Panc1 (cell line): ENCODE measurements around the gene MACC1. TPM values are rescaled to one million over a fixed set of nuclear protein-coding genes. Genes with fewer than 3 reads are reported as not detected.

Source experiments
- ATAC-seq: fragments of 200-7000 bp; cut with Tn5 transposase; 2 replicates; pipeline ENCODE4 v1.9.1; 2020; ENCODE audit warnings: mild to moderate bottlenecking, moderate library complexity
- BruUV-seq: library from RNA; stranded (reverse); fragments of 400-500 nt; replicated peaks from 2 replicates; lab custom pipeline; 2021; lab: Mats Ljungman, UMichigan
- CTCF ChIA-PET: fragments of 300-600 bp; sonication (Branson Sonifier 250); formaldehyde crosslinking; loops from one replicate; lab custom pipeline; 2022; ENCODE audit warnings: antibody characterized with exemption; lab: Charles Lee
- POLR2A ChIA-PET: fragments of 300-600 bp; sonication (Branson Sonifier 250); formaldehyde crosslinking; loops from one replicate; lab custom pipeline; 2022; ENCODE audit warnings: antibody characterized with exemption; lab: Charles Lee
- DNase-seq: peaks from one replicate; pipeline ENCODE4 v3.0.0-alpha.2; 2010; ENCODE audit warnings: low read depth, low spot score
- H3K27ac ChIP-seq: 2 replicates; pipeline ENCODE4 v1.5.1; 2011; ENCODE audit warnings: mild to moderate bottlenecking, low read length, inconsistent platforms
- H3K27me3 ChIP-seq: fragments of 200-500 bp; sonication (Bioruptor generic); 2 replicates; pipeline ENCODE4 v1.6.0; 2014; ENCODE audit warnings: low read length, inconsistent platforms; ENCODE audit not compliant: control insufficient read depth, insufficient read depth
- H3K36me3 ChIP-seq: fragments of 200-500 bp; sonication (Bioruptor generic); 2 replicates; pipeline ENCODE4 v1.5.1; 2014; ENCODE audit warnings: inconsistent platforms, mild to moderate bottlenecking, low read length, moderate library complexity; ENCODE audit not compliant: control insufficient read depth, insufficient read depth
- H3K4me1 ChIP-seq: 2 replicates; pipeline ENCODE4 v1.5.1; 2011; ENCODE audit warnings: inconsistent platforms, mild to moderate bottlenecking, low read length, moderate library complexity; ENCODE audit not compliant: control insufficient read depth, insufficient read depth
- H3K4me3 ChIP-seq, 2 experiments: 2 replicates each; pipeline ENCODE4 v1.5.1; 2011 to 2012; ENCODE audit warnings: low read depth in 2 of 2, low read length in 2 of 2, mild to moderate bottlenecking in 2 of 2, inconsistent platforms in 1 of 2, moderate library complexity in 1 of 2
- H3K9me3 ChIP-seq: fragments of 200-500 bp; sonication (Bioruptor generic); 2 replicates; pipeline ENCODE4 v1.5.1; 2014; ENCODE audit warnings: low read depth, mild to moderate bottlenecking, inconsistent platforms, low read length, moderate library complexity; ENCODE audit not compliant: control insufficient read depth, insufficient read depth
- CTCF ChIP-seq: fragments of 450-650 bp; IDR thresholded peaks from 2 replicates; pipeline ENCODE4 v1.5.1; 2017; ENCODE audit warnings: mild to moderate bottlenecking
- POLR2AphosphoS5 ChIP-seq: IDR thresholded peaks from 2 replicates; pipeline ENCODE4 v1.6.1; 2012; ENCODE audit warnings: mild to moderate bottlenecking, low read depth, low read length, moderate library complexity
- REST ChIP-seq, 2 experiments: IDR thresholded peaks; 2 replicates each; pipeline ENCODE4 v1.6.1; 2011 to 2012; ENCODE audit warnings: low read depth in 2 of 2, control low read depth in 1 of 2, low read length in 1 of 2, mild to moderate bottlenecking in 1 of 2, moderate library complexity in 1 of 2; ENCODE audit not compliant: insufficient read depth in 1 of 2
- SIN3A ChIP-seq: IDR thresholded peaks from 2 replicates; pipeline ENCODE4 v1.6.1; 2012; ENCODE audit warnings: low read depth, mild to moderate bottlenecking, low read length, moderate library complexity, borderline replicate concordance; ENCODE audit not compliant: insufficient read depth
- TCF7L2 ChIP-seq: IDR thresholded peaks from 2 replicates; pipeline ENCODE4 v1.6.1; 2011; ENCODE audit warnings: mild to moderate bottlenecking, low read depth, low read length, inconsistent platforms
- in situ Hi-C: cut with HindIII; loops from 2 replicates; pipeline ENCODE4 v1.10.0; 2016; ENCODE audit warnings: low sequenced_read_pairs, low pct_unique_long_range_greater_than_20kb
- intact Hi-C: fragments of 100-400 bp; cut with micrococcal nuclease; formaldehyde crosslinking; loops from one replicate; pipeline ENCODE4 v1.10.0; 2022; ENCODE audit not compliant: unreplicated experiment
- total RNA-seq: library from RNA; stranded (reverse); gene quantifications from one replicate; pipeline ENCODE4 v1.2.1, GENCODE V29; 2021; ENCODE audit not compliant: unreplicated experiment

MACC1 gene
- total RNA-seq, 1 experiment from 2014 or later, result 0.08 TPM

DNA sequence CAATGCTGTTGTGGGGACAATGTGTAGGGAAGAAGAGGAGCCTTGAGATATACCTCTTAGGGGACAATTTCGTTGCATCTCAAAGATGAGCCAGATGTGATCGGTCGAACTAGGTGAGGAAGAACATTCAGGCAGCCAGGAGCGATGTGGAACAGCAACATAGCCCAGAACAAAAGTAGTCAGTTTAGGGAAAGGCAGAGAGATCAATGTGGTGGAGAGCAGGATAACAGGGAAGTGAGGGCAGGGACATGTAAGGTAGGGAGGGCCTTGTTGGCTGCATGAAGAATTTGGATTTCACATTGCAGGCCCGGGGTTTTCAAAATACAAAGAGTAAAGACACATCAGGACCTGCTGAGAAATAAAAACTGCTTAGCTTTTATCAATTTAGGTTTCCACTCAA, 29.1 kb upstream of the MACC1 start:
- ATAC-seq (no peak), DNase-seq (no peak)
- Histone ChIP-seq H3K9me3 (no peaks in the 10 kb centered on the region), H3K36me3 (no peaks in the 10 kb centered on the region), H3K27ac (no peak overlapping the region), H3K4me1 (no peaks in the 10 kb centered on the region), H3K27me3 (no peaks in the 10 kb centered on the region), H3K4me3 (no peak overlapping the region)
- no TSS peak for BruUV-seq
- intact Hi-C loops (no loop called here), in situ Hi-C loops (no loop called here)
- POLR2A ChIA-PET, result no interaction called here
- CTCF ChIA-PET, result no interaction called here
- TF ChIP-seq REST (IDR thresholded peaks at IDR 0.05; ENCODE audit: insufficient read depth in 1 of 2, low read depth in 2 of 2, low read length in 1 of 2) (no peak), CTCF (no peak), SIN3A (no peak), TCF7L2 (no peak), POLR2AphosphoS5 (no peak)

GRCh38 chr7:20244334-20245120, 27.3 kb upstream of the MACC1 start:
- TF ChIP-seq SIN3A, result no peak
- TF ChIP-seq CTCF, result no peak
- TF ChIP-seq TCF7L2, result no peak
- TF ChIP-seq REST (IDR thresholded peaks at IDR 0.05; ENCODE audit: insufficient read depth in 1 of 2, low read depth in 2 of 2, low read length in 1 of 2), result no peak
- no peak for TF ChIP-seq POLR2AphosphoS5
- Histone ChIP-seq H3K27me3 (no peaks in the 10 kb centered on the region), H3K27ac (no peak overlapping the region), H3K9me3 (no peaks in the 10 kb centered on the region), H3K36me3 (no peaks in the 10 kb centered on the region), H3K4me1 (no peaks in the 10 kb centered on the region), H3K4me3 (no peak overlapping the region)
- in situ Hi-C loops (no loop called here), intact Hi-C loops (no loop called here)
- ChIA-PET CTCF (no interaction called here), POLR2A (no interaction called here)
- DNase-seq (no peak), ATAC-seq (no peak)
- no TSS peak for BruUV-seq
